ENCODE data around the gene OR4F6.

DNA sequence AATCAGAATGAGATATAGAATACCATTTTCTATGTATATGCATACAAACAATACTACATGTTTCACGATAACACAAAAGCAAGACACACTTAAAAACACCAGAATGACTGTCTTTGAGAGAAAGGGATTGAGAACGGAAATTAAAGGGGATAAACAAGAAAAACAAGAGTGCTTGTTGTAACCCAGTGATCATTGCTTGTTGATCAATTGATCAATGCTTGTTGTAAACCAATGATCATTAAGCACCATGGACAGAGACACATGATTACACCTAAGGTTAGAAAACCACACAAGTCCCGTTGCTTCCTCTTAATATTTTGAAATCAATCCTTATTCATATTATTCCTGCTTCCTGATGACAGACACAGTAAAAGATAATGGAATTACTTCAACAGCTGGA, 7.6 kb downstream of the OR4F6 start:
- TF ChIP-seq, protein P1, sequence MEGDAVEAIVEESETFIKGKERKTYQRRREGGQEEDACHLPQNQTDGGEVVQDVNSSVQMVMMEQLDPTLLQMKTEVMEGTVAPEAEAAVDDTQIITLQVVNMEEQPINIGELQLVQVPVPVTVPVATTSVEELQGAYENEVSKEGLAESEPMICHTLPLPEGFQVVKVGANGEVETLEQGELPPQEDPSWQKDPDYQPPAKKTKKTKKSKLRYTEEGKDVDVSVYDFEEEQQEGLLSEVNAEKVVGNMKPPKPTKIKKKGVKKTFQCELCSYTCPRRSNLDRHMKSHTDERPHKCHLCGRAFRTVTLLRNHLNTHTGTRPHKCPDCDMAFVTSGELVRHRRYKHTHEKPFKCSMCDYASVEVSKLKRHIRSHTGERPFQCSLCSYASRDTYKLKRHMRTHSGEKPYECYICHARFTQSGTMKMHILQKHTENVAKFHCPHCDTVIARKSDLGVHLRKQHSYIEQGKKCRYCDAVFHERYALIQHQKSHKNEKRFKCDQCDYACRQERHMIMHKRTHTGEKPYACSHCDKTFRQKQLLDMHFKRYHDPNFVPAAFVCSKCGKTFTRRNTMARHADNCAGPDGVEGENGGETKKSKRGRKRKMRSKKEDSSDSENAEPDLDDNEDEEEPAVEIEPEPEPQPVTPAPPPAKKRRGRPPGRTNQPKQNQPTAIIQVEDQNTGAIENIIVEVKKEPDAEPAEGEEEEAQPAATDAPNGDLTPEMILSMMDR (IDR thresholded peaks at IDR 0.05; ENCODE audit: poor library complexity): no peak
- no peak for TF ChIP-seq EZH2 (IDR thresholded peaks at IDR 0.05; ENCODE audit: borderline replicate concordance)
- TF ChIP-seq EZH2phosphoT487 (IDR thresholded peaks at IDR 0.05; ENCODE audit: low read depth, severe bottlenecking, unreplicated experiment): no peak

Measured in hepatocyte (in vitro differentiated cells).